ENCODE measurements around the gene ADCY9.
"Not testable (repeated sequence)": the region's sequence is repeated elsewhere in the genome, so short reads cannot be mapped to it uniquely, and the experiment has no call there.

ADCY9 gene

DNA sequence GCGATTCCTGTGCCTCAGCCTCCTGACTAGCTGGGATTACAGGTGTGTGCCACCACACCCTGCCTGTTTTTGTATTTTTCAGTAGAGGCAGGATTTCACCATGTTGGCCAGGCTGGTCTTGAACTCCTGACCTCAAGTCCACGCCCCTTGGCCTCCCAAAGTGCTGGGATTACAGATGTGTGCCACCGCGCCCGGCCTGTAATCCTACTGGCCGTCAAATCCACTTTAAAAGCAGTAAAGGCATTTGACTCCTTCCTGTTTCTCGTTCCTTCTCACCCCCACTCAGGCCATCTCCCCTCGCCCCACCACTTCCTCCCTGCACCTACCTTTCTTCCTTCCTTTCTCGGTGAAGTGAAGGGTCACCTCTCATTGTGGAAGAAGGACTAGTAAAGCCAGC lies 166.3 kb downstream of the ADCY9 start:
- DNase-seq (ENCODE audit: low read depth) = no peak

DNA sequence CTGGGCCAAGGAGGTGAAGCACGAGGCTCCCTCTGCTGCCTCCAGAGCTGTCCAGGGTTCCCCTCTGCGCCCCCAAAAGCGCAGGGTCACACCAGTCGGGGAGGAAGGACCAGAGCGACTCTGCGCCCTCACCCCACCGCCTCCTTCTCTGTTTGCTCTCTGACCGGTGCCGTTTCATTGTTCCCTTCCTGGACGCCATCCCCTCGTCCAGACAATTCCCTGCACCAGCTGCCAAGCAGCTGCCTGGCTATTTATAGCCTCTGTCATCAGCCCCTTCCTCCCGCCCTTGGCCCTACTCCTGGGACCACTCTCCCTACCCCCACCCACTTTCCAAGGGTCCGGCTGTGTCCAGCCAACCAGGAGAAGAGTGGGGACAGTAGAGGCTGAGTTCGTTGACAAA lies 167.0 kb downstream of the ADCY9 start:
- DNase-seq (ENCODE audit: low read depth) = no peak

DNA sequence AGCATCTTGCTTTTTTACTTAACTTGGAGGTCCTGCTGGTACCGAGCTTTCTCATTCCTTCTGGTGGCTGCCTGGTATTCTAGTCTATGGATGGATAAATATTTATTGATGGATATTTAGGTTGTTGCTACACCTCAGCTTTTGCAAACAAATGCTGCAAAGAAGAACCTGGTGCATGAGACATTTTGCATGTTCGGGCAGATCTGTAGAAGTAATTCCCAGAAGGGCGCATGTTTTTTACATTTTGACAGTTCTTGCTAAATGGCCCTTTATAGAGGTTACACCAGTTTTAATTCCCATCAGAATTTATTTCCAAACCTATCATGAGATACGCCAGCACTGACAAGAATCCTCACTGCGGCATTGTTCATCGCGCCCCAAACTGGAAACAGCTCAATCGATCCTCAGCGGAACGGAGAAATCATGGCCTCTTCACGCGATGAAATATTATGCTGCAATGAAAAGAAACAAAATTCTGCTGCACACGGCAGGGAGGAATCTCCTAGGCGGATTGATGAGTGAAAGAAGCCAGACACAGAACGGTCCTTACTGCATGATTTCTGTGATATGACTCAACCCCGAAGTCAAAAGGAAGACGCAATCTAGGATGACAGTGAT lies 167.8 kb downstream of the ADCY9 start:
- DNase-seq (ENCODE audit: low read depth) = no peak

DNA sequence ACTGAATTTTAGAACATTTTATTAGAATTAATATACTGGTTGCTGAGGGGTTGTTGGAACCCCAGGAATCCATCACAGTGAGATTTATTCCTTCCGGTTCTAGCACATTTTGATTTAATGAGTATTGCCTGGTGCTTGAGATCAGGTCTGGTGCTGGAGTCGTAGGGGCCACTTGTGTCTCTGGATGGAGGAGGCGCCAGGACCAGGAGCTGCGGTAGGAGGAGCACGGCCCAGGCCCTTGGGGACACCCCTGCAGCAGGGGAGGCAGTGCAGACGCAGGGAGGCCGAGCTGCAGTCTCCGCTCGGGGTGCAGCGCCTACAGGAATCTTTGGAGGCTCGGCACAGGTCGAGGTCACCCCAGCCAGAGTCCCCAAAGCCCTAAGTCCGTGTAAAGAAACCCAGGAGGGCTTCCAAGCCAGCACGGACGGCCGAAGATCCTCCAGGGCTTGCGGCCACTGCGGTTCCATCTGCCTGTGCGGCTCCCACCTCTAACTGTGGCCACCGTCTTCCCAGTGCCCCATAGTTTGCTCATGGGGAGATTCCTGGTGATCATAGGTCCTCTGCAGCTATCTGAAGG lies 169.6 kb downstream of the ADCY9 start:
- DNase-seq (ENCODE audit: low read depth) = no peak

DNA sequence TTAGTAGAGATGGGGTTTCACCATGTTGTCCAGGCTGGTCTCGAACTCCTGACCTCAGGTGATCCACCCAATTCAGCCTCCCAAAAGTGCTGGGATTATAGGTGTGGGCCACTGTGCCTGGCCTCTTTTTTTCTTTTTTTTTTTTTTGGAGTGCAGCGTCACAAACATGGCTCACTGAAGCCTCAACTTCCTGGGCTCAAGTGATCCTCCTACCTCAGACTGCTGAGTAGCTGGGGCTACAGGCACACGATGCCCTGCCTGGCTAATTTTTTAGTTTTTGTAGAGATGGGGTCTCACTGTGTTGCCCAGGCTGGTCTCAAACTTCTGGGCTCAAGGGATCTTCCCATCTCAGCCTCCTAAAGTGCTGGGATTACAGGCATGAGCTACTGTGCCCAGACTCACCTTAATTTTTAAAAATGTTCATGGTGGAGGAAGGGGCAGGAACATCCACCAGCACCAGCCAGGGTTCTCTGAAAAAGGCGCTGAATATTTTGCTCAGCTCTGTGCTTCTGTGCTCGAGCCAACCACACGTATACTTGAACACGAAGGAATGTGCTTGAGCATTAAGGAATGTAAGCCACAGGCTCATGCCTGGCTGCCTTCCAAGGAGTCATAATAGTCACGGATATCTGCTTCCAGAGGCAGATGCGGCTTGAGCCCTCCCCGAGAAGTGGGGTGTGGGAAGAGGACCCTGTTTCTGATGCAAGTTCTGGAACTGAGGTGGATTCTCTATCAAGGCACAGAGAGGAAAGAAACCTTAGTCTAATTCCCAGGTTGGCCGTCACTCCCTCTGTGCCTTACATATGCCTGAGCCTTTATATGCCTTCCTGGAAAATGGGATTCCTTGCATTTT lies 170.3 kb downstream of the ADCY9 start:
- peak; percentile 98 for DNase-seq (ENCODE audit: low read depth)

- DNase-seq (ENCODE audit: low read depth) = not testable (repeated sequence)
Measured at GRCh38 chr16:3944457-3944856, 171.8 kb downstream of the ADCY9 start.

GRCh38 chr16:3942146-3942545 lies 174.1 kb downstream of the ADCY9 start:
- not testable (repeated sequence) for DNase-seq (ENCODE audit: low read depth)

DNA sequence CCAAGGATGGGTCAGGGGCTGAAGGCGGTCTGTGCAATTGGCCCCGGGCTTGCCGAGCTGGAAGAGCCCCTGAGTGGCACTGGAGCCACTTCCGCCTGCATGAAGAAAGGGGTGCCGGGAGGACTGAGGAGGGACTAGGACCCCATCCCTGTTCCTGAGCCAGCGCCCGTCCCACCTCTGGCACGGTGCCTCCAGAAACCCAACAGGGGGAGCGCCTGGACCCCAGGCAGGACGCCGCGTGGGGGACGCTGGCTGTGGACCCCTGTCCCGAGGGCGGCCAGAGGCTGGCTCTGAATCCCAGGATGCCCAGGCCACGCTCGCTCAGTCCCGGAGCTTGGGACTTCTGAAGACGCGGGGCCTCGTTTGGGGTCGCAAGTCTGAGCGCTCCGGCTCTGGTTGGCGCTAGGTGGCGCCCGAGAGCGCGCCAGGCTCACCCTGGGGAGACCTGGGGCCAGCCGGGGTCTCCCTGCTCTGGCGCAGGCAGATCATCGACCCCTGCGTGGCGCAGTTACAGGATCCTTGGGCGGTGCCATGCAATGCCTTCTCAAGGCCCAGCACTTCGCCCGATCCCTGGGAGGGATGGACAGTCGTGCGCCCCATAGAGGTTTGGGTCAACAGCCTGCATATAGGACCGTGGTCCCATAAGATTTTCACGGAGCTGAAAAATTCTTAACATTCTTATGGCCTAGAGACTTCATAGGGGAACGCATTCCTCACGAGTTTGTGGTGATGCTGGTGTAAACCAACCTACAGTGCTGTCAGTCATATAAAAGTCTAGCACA lies 177.2 kb downstream of the ADCY9 start:
- peak; percentile 88 for DNase-seq (ENCODE audit: low read depth)

- no peak for DNase-seq (ENCODE audit: low read depth)
Measured at GRCh38 chr16:3938471-3938842, 177.8 kb downstream of the ADCY9 start.

- no peak for DNase-seq (ENCODE audit: low read depth)
Measured at GRCh38 chr16:3937066-3937875, 179.0 kb downstream of the ADCY9 start.

- DNase-seq (ENCODE audit: low read depth) = no peak
Measured at GRCh38 chr16:3935921-3936320, 180.3 kb downstream of the ADCY9 start.

DNA sequence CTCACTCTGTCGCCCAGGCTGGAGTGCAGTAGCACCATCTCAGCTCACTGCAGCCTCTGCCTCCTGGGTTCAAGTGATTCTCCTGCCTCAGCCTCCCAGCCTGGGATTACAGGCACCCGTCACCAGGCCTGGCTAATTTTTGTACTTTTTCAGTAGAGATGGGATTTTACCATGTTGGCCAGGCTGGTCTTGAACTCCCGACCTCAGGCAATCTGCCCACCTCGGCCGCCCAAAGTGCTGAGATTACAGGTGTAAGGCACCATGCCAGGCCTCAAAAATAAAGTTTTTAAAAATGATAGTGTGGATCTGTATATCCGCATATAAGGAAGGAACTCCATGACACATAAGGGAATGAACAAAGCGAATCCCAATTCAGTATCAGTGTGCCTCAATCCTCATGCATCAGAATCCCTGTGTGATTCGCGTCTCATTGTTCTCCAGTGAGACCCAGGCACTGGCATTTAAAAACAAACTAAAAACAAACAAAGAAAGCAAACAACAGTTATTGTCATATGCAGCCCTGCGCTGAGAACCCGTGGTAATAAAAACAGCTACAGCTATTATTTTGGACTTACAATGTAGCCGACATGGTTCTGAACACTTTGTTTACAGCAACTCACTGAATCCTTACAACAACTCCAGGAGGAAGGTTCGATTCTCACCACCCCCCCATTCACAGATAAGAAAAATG lies 181.6 kb downstream of the ADCY9 start:
- no peak for DNase-seq (ENCODE audit: low read depth)

- DNase-seq (ENCODE audit: low read depth) = not testable (repeated sequence)
Measured at GRCh38 chr16:3927147-3927546, 189.1 kb downstream of the ADCY9 start.

GRCh38 chr16:3924763-3925162 lies 191.5 kb downstream of the ADCY9 start:
- no peak for DNase-seq (ENCODE audit: low read depth)

- no peak for DNase-seq (ENCODE audit: low read depth)
Measured at GRCh38 chr16:3922241-3922640, 194.0 kb downstream of the ADCY9 start.

GRCh38 chr16:3920206-3920605 lies 196.0 kb downstream of the ADCY9 start:
- DNase-seq (ENCODE audit: low read depth) = no peak

DNA sequence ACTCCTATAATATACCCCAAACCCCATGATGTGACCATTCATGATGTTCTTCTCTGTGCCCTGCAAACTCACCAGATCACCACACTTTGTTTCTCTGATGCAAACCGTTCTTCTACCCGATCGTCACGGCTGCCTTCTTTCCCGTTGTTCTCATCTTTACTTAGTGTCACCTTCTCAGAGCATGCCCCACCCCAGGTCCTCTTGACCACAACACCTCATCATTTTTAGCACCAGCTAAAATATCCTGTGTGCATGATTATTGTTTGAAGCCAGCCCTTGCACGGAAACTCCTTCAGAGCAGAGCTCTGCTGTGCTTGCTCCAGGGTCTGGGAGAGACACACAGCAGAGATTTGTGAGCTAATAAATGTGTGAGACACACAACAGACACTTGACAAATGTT lies 196.8 kb downstream of the ADCY9 start:
- DNase-seq (ENCODE audit: low read depth) = no peak

GRCh38 chr16:3915426-3916260 lies 200.6 kb downstream of the ADCY9 start:
- no peak for DNase-seq (ENCODE audit: low read depth)

DNA sequence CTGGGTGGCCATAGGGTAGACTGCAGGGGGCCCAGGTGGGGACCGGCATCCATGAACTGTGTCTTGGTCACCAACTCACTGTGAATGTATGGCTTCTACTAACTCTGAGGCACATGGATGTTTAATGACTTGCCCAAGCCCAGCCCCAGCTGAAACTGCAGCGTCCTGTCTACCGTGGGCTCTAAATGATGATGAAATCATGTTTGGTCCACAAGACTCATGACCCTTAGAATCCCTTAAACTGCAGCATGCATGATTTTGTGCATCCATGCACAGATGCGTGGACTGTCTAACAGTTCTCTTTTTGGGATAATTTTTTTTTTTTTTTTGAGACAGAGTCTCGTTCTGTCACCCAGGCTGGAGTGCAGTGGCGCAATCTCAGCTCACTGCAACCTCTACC lies 203.3 kb downstream of the ADCY9 start:
- no peak for DNase-seq (ENCODE audit: low read depth)
